ENCODE measurements around the gene NUDC. TPM values are rescaled to one million over a fixed set of nuclear protein-coding genes. Genes with fewer than 3 reads are reported as not detected.
"Not testable (repeated sequence)": the region's sequence is repeated elsewhere in the genome, so short reads cannot be mapped to it uniquely, and the experiment has no call there.

NUDC gene
- total RNA-seq, 1 donor, result 26.7 TPM

GRCh38 chr1:26981146-26981846, 59.8 kb downstream of the NUDC start:
- TF ChIP-seq CTCF (IDR thresholded peaks at IDR 0.05; ENCODE audit: insufficient read depth, low read length), result no peak
- no peak overlapping the region for H3K4me3 ChIP-seq (ENCODE audit: low read depth, low read length)
- DNase-seq (ENCODE audit: low read depth), result no peak

GRCh38 chr1:26983863-26984262, 62.3 kb downstream of the NUDC start:
- H3K4me3 ChIP-seq (ENCODE audit: low read depth, low read length), result no peak overlapping the region
- no peak for DNase-seq (ENCODE audit: low read depth)
- TF ChIP-seq CTCF (IDR thresholded peaks at IDR 0.05; ENCODE audit: insufficient read depth, low read length), result no peak

GRCh38 chr1:26984291-26984690, 62.7 kb downstream of the NUDC start:
- no peak for DNase-seq (ENCODE audit: low read depth)
- H3K4me3 ChIP-seq (ENCODE audit: low read depth, low read length), result no peak overlapping the region
- TF ChIP-seq CTCF (IDR thresholded peaks at IDR 0.05; ENCODE audit: insufficient read depth, low read length), result no peak

DNA sequence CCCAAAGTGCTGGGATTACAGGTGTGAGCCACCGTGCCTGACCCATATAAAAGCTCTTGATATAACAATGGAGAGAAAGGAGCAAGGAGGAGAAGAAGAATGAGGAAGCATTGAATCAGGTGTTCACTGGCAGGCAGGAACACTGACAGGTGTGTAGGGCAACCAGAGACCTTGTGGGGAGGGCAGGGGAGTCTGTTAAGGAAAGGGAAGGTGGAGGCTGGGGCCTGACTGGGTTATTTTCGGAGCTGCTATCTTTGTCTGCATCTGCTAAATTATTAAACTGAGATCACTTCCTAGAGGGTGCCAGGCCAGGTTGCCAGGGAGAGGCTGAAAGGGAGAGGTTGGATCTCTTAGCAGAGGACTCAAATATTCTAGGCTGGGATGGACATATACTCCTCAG, 65.1 kb downstream of the NUDC start:
- no peak for DNase-seq (ENCODE audit: low read depth)
- TF ChIP-seq CTCF (IDR thresholded peaks at IDR 0.05; ENCODE audit: insufficient read depth, low read length), result no peak
- H3K4me3 ChIP-seq (ENCODE audit: low read depth, low read length), result no peak overlapping the region

GRCh38 chr1:26989403-26990109, 68.0 kb downstream of the NUDC start:
- DNase-seq (ENCODE audit: low read depth); H3K4me3 ChIP-seq (ENCODE audit: low read depth, low read length): not testable (repeated sequence)

DNA sequence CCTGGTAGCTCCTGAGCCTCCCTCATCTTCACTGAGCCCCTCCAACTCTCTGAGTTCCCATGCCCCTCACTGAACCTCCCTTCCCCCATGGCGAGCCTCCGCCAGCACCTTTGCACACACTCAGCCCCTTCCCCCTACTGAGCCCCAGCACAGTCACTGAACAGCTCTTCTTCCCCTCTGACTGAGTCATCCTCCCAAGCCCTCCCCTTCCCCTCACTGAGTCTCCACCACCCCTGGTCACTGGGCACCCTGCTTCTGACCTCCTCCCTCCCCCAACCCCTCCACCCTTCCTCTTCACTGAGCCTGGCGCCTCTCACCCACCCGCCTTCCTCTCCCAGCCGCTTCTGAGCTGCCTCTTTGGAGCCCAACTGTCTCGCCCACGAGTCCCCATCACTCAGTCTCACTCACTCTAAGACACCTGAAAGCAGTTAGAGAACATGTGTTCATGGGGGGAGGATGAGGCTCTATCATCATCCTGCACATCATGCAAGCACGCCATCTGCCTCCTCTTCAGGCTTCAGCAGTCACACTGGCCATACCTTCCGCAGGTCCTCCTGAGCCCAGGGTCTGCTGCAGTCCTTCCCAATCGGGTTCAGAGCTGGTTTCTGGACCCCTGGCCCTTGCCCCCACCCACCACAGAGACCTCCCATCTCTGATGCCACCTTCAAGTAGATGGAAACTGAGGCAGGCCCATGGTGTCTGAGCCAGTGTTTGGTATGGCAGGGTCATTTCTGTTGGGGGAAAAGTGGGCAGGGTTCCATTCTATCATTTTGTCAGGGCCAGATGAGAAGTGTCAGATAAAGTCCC, 70.0 kb downstream of the NUDC start:
- DNase-seq (ENCODE audit: low read depth), result no peak
- no peak for TF ChIP-seq CTCF (IDR thresholded peaks at IDR 0.05; ENCODE audit: insufficient read depth, low read length)

More for the DNA sequence above, 70.0 kb downstream of the NUDC start:
- H3K4me3 ChIP-seq (ENCODE audit: low read depth, low read length), result no peak overlapping the region
